GM19043 (cell line): ENCODE data around the gene USHBP1.

Source experiments
- ATAC-seq: cut with Tn5 transposase; IDR thresholded peaks from one replicate; pipeline ENCODE4 v1.9.1; 2021; ENCODE audit warnings: low read depth; ENCODE audit not compliant: unreplicated experiment

Gene USHBP1

DNA sequence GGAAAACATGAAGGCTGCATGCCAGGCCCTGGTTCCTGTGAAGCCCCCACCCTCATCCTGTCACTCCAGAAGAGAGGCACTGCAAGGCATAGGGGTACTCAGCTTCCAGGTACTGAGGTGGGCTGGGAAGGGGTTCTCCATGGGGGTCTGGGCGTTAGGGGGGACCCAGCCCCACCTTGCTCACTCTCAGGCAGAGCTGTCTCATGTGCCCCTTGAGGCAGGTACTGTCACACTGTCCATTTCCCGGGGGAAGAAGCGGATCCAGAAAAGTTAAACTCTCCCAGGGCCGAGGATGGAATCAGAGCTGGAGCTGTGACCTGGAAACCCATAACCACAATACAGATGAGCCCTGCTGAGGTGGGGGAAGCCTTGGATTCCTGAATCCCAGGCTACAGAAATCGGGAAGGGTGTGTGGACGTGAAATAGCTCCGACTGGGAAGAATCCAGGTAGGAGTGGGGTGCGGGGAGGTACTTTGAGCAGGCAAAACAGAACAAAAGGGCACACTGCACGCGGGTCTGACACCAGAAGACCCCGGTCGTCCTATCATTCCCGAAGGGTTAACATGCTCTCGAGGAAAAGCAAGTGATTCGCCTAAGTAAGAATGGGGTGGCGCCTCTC, 49.9 kb downstream of the USHBP1 start:
- peak; percentile 7 for ATAC-seq

DNA sequence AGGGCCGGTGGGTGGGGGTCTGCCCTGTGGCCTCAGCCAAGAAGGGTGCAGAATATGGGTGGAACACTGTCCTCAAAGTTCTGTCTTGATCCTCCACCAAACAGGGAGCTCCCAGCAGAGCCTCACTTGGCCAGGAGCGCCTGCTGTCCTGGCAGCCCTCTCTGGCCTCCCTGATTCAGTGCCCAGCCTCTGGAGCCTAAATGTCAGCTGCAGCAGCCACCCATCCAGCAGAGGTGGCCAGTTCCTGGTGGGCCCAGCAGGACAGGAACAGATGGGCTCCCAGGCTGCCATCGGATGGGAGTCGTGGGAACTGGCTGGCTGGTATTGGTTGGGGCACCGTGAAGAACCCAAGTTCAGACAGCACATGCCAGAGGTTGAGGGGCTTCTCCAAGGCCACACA, 51.2 kb downstream of the USHBP1 start:
- no peak for ATAC-seq

DNA sequence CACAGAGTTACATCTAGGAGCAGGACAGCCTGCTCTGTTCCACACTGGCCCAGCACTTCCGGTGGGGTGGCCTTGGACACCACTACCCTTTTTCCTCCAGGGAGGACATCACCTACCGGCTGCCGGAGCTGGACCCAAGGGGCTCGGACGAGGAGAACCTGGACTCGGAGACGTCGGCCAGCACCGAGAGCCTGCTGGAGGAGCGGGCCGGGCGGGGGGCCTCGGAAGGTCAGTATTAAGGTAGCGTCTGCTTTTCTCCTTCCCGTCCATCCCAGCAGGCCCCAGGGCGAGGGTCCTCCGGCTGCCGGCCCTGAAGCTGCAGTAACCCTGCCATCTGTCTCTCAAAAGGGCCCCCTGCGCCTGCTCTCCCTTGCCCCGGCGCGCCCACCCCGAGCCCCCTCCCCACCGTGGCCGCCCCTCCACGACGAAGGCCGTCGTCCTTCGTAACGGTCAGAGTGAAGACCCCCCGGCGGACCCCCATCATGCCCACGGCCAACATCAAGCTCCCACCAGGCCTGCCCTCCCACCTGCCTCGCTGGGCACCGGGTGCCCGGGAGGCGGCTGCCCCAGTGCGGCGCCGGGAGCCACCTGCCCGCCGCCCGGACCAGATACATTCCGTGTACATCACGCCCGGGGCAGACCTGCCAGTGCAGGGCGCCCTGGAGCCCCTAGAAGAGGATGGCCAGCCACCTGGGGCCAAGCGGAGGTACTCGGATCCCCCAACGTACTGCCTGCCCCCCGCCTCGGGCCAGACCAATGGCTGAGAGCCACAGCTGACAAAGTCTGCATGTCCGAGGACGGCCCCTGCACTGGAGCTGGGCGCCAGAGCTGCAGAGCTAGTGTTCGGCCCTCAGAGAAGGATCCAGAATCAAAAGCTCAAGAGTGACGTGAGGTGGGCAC, 52.7 kb downstream of the USHBP1 start:
- ATAC-seq = no peak

GRCh38 chr19:17210296-17210695, 54.2 kb downstream of the USHBP1 start:
- ATAC-seq = no peak

DNA sequence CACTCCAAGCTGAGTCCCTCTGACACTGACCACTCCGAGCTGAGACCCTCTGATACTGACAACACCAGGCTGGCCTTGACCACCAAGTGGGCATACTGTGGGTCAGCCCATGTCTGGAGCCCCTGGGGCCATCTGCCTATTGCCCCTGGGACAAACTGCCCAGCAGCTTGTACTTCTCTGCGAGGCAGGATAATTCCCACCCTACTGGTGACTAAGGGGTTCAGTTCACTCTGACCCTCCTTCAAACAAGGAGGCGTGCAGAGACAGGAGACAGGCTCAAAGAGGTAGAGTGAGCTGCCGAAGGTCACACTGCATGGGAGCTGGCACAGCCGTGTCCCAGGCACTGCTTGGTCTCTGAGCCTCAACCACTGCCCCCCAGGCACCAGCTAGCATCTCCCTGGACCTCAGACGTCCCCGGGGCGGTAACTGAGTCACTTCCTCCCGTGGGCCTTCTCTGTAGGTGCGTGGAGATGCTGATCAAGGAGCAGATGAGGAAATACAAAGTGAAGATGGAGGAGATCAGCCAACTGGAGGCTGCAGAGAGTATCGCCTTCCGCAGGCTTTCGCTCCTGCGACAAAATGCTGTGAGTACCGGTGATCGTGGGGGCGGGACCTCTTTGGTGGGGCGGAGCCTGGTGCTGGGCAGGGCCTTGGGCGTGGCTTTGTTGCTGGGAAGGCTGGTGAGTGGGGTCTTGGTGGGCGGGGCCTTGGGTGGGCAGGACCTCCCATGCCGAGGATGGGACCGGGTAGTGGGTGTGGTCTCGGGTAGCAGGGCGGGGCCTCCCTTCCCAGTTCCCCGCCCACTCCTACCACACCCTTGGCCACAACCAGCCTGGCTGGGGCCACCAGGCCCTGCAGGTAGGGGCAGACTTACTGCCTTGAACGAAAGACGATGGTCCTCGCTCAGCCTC, 55.2 kb downstream of the USHBP1 start:
- no peak for ATAC-seq

DNA sequence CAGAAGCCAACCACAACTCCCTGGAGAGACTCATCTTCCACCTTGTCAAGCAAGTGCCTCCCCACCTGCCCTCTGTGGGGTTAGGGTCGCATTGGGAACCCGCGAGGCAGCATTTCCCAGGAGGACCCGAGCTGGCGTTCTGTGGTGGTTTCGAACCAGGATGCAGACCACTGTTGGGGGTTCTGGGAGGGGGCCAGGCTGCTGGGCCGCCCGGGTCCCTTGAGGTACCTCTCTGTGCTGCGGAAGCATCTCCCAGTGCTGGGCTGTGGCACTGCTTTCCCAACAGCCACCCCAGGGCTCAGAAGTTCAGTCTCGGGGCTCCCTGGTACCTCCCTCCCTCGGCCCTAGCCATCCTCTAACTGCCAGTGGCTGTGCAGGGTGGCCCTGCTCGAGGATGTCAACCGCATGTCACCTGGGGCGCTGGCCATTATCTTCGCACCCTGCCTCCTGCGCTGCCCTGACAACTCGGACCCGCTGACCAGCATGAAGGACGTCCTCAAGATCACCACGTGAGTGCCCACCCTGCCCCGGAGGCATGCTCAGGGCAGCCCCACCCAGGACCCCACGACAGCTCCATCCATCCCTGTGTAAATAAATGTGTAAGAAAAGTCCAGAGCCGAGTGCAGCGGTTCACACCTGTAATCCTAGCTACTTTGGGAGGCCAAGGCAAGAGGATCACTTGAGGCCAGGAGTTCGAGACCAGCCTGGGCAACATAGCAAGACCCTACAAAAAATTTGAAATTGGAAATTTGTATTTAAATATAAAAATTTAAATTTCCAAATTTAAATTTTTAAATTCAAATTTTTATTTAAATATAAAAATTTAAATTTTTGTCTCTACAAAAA, 57.6 kb downstream of the USHBP1 start:
- ATAC-seq = no peak

DNA sequence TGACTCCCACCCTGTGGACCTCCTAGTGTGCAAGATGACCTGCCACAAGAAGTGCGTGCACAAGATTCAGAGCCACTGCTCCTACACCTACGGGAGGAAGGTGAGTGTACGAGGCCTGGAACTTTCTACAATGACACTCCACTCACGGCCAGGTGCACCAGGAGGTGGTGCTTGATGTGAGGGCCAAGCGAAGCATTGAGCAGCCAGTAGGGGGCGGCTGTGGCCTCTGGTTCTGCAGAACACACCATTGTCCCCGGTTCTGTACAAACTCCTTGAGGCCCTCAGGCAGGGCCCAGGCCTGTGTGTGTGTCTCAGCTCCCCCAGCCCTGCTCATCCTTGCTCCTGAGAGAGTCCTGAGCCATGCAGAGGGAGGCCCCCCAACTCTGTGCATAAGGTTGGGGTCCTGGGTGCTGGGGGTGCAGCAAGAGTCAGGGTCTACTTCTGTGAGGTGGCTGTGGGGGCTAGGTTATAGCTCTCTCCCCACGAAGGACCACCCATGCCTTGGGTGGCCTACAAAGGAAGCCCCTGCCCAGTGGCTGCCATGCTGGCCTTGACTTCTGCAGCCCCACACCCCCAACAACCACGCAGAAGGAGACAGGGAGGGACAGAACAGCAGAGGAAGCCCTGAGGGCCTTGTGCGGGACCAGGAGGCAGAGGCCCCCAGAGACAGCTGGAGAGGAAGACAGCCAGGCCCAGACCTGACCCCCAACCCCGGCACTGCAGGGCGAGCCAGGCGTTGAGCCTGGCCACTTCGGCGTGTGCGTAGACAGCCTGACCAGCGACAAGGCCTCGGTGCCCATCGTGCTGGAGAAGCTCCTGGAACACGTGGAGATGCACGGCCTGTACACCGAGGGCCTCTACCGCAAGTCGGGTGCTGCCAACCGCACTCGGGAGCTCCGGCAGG, 59.1 kb downstream of the USHBP1 start:
- no peak for ATAC-seq

GRCh38 chr19:17202713-17203112, 61.8 kb downstream of the USHBP1 start:
- ATAC-seq = no peak

- ATAC-seq = no peak
These were observed 62.3 kb downstream of the USHBP1 start for GRCh38 chr19:17202249-17202648.

GRCh38 chr19:17200408-17201079, 64.0 kb downstream of the USHBP1 start:
- ATAC-seq = no peak
